PFSK-1 (cell line): ENCODE results near the gene SLC16A7.
A peak's percentile ranks its signal among the peaks of the same experiment; 100 is the strongest.

ENCODE experiments used
- FOXP2 ChIP-seq: optimal IDR thresholded peaks from 2 replicates; pipeline ENCODE3; 2011; ENCODE audit warnings: borderline replicate concordance, control low read depth, inconsistent platforms; ENCODE audit not compliant: insufficient read depth; ENCODE audit errors: extremely low read length, extremely low read depth
- POLR2AphosphoS5 ChIP-seq: IDR thresholded peaks from 2 replicates; pipeline ENCODE4 v1.6.1; 2012; ENCODE audit warnings: low read depth, mild to moderate bottlenecking, control low read depth, low read length, moderate library complexity
- REST ChIP-seq, 2 experiments: IDR thresholded peaks; 2 replicates each; pipeline versions ENCODE4 v1.6.1 to v1.8.0; 2011 to 2012; ENCODE audit warnings: low read depth in 2 of 2, low read length in 2 of 2, control low read depth in 1 of 2, inconsistent platforms in 1 of 2, mild to moderate bottlenecking in 1 of 2, moderate library complexity in 1 of 2; ENCODE audit not compliant: insufficient read depth in 1 of 2
- SIN3A ChIP-seq: IDR thresholded peaks from 2 replicates; pipeline ENCODE4 v1.6.1; 2012; ENCODE audit warnings: mild to moderate bottlenecking, low read length, moderate library complexity, borderline replicate concordance; ENCODE audit not compliant: insufficient read depth
- TAF1 ChIP-seq: IDR thresholded peaks from 2 replicates; pipeline ENCODE4 v1.6.1; 2012; ENCODE audit warnings: low read length, control low read depth, borderline replicate concordance; ENCODE audit not compliant: insufficient read depth

SLC16A7 gene

GRCh38 chr12:59734371-59734770, 138.5 kb downstream of the SLC16A7 start:
- no peak for TF ChIP-seq FOXP2

GRCh38 chr12:59735231-59735630, 139.4 kb downstream of the SLC16A7 start:
- no peak for TF ChIP-seq TAF1
- TF ChIP-seq REST (IDR thresholded peaks at IDR 0.05; ENCODE audit: insufficient read depth in 1 of 2, low read depth in 2 of 2, low read length in 2 of 2) = no peak
- no peak for TF ChIP-seq SIN3A
- no peak for TF ChIP-seq FOXP2
- TF ChIP-seq POLR2AphosphoS5 = no peak

- TF ChIP-seq POLR2AphosphoS5 = no peak
Measured at GRCh38 chr12:59736359-59736758, 140.5 kb downstream of the SLC16A7 start.

- TF ChIP-seq REST (IDR thresholded peaks at IDR 0.05; ENCODE audit: insufficient read depth in 1 of 2, low read depth in 2 of 2, low read length in 2 of 2) (peak in 1 of 2 experiments; percentile 44; a peak in 1 of 4 replicates), TAF1 (0 out of 2 replicates have a peak, but pooled peaks have one; percentile 26), SIN3A (peak; percentile 66; the same call in 1 of the 2 replicates), FOXP2 (no peak), POLR2AphosphoS5 (no peak)
Measured at GRCh38 chr12:59736786-59737185, 141.0 kb downstream of the SLC16A7 start.

- no peak for TF ChIP-seq FOXP2
- TF ChIP-seq REST (IDR thresholded peaks at IDR 0.05; ENCODE audit: insufficient read depth in 1 of 2, low read depth in 2 of 2, low read length in 2 of 2) = no peak
- TF ChIP-seq POLR2AphosphoS5 = no peak
- TF ChIP-seq TAF1 = no peak
- TF ChIP-seq SIN3A = no peak
Measured at GRCh38 chr12:59737725-59738463, 142.1 kb downstream of the SLC16A7 start.

- TF ChIP-seq FOXP2 (no peak), REST (IDR thresholded peaks at IDR 0.05; ENCODE audit: insufficient read depth in 1 of 2, low read depth in 2 of 2, low read length in 2 of 2) (no peak), TAF1 (no peak), POLR2AphosphoS5 (no peak), SIN3A (no peak)
Measured at GRCh38 chr12:59742841-59743240, 147.0 kb downstream of the SLC16A7 start.
